ENCODE results near the gene PEX11B.
A peak's percentile ranks its signal among the peaks of the same experiment; 100 is the strongest.
"Not testable (repeated sequence)": the region's sequence is repeated elsewhere in the genome, so short reads cannot be mapped to it uniquely, and the experiment has no call there.

PEX11B gene

DNA sequence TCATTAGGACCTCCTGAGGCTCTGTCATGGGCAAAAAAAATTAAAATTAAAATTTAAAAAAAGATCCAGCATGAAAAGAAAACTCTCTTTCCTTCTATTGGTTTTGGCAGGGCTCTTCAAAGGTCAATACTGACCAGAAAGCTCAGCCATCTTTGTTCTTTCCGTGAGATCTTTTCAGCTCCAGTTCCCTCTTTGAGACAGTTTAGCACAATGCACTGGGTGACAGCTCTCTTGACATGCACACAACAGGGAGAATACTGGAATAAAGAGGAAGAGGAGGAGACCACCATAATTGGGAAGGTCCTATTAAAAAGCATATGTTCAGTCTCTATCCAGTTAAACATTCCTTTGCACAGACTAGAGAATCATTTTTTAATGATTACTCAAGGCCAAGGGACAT lies 33.0 kb upstream of the PEX11B start:
- DNase-seq: no peak

DNA sequence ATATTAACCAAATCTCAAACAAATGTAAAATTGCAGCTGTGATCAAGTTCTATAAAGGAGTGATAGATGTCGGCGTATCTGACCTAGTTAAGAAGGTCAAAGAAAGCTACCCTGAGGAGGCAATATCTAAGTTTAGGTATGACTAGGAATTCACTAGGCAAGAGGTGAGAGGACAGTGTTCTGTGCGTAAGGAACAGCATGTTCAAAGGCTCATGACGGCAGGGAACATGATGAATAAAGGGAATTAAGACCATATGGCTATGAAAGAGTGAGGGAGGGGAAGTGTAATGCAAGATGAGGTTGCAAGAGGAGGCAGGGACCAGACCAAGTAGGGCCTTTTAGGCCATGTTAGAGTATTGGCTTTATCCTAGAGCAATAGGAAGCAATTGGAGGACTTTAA lies 30.7 kb upstream of the PEX11B start:
- DNase-seq: no peak

DNA sequence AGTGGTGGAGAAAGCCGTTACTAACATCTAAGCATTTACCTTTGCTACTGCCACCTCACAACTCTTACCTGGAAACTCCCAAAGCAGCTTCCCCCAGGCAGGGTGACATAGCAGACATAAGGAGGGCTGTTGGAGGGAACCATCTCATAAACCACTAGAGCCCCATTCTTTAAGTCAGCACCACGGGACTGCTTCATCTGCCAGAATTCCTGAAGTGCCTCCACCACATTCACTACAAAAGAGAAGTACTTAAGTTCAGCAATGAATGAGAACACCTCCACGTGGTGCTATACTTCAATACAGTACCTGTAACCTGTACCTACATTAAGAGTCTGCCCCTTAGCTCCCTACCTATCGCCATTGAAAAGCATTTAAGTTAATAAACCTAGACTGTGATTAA lies 29.0 kb upstream of the PEX11B start:
- no peak for DNase-seq

DNA sequence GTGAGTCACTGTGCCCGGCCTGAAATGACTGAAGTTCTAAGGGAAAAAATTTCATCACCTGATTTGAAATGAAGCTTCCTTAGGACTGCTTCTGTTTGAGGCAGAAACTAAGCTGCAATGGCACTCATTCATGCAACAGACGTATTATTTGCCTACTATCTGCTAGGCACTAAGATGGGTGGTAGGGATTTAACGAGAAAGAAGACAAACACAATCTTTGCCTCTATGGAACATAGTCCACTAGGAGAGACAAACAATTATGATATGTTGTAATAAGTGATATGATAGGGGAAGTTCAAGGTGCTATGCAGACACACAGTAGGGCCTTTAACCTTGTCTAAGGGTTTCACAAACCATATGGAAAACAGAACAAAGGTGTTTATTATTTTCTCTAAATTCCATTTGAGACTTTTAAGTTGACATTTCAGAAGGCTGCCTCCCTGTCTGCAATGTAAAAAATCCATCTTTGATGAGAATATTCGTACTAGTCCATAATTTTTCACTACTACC lies 28.0 kb upstream of the PEX11B start:
- DNase-seq: no peak

DNA sequence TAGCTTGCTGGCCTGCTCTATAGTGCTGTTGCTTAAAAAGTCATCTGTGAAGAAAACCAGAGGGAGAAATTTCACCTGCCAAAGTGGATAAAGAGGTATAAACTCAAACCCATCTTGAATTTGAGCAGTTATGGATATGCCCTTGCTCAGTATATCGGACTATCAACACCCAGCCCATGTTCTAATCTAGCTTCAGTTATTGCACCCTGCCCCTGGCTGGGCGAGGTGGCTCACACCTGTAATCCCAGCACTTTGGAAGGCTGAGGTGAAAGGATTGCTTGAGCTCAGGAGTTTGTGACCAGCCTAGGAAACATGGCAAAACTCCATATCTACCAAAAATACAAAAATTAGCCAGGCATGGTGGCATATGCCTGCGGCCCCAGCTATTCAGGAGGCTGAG lies 26.0 kb upstream of the PEX11B start:
- no peak for DNase-seq

DNA sequence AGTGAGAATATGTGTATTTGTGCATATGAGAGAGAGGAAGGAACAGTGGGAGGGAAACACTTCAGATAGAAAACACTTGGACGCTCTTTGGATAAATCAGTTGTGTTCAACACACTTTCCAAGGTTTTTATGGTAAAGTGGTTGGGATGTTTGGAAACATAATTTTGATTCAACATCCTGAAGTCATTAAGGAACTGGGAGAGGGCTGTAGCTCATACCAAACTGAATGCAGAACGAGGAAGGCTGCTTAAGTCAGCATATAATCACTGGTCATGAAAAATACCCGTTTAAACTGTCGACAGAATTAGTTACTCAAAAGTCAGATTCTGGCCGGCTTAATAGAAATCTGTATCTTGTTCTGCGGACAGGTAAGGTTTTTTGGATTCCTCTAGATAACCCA lies 24.4 kb upstream of the PEX11B start:
- no peak for DNase-seq

DNA sequence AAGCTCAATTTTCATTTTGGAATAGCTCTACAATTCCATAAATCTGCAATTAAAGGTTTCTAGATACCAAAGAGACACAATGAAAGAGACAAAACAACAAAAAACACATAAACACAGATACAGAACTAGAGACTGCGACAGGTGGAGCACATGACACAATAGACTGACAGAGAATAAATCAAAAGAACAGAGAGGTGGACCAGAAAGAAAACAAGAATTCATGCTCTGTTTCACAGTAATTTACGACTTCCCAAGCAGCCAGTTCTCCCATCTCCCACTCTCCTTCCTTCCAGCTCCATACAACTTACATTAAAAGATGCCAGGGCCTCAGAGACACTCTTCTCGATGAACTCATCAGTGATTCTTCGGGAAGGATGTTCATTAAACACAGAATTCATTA lies 23.9 kb upstream of the PEX11B start:
- DNase-seq: no peak

DNA sequence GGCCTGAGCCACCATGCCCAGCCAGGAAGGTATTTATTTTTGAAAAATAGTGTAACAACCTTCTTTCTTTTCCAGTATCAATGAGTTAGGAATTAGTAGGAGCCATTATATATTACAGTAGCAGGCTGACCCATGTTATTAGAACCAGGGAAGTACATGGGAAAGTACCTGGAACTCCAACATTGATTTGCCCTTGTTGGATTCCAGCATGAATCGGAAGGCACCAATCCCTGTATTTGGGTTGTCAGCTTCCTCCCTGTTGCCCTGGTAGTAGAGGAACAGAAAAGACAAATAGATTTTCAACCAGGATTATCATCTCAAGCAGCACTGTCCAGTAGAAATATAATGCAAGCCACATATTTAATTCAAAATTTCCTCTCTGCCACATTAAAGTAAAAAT lies 18.9 kb upstream of the PEX11B start:
- DNase-seq: no peak

DNA sequence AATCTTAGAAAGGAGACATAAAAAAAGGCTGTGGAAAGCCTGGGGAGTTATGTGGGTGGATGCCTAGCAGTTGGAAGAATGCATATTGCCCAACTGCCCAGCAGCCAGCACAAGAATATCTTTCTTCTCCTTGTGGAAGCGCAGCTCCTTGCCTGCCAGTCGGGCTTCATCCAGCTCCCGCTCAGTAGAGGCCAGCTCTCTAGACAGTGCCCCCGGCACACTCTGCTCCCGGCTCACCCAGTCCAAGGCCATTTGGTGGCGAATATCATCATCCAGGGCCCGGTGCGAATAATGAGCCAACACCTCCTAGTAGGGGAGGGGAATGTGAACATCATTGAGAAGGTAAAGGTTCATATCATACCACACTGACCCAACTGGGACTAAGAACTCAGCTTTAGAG lies 17.7 kb upstream of the PEX11B start:
- DNase-seq: no peak

DNA sequence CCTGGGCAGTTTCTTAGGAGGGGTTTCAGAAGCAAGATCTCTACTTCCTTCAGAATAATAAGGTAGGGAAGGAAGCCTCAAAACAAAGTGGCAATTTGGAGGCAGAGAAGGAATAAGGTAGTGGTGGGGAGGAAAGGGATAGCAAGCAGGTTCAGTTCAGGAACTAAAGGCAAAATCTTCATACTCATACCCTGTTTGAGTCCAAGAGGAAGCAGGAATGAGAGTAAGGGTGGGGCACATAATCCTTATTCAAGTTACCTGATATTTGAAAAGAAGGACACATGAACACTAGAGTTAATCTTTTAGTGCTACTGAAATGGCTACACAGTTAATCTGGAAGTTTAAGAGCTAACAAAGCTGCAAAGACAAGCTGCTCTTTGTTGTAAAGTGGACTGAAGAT lies 17.2 kb upstream of the PEX11B start:
- DNase-seq: no peak

DNA sequence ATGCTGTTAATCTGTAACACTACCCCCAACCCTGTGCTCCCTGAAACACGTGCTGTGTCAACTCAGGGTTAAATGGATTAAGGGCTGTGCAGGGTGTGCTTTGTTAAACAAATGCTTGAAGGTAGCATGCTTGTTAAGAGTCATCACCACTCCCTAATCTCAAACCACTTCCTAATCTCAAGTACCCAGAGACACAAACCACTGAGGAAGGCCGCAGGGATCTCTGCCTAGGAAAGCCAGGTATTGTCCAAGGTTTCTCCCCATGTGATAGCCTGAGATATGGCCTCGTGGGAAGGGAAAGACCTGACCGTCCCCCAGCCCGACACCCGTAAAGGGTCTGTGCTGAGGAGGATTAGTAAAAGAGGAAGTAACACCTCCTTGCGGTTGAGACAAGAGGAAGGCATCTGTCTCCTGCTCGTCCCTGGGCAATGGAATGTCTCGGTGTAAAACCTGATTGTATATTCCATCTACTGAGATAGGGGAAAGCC lies 14.0 kb upstream of the PEX11B start:
- DNase-seq: not testable (repeated sequence)

DNA sequence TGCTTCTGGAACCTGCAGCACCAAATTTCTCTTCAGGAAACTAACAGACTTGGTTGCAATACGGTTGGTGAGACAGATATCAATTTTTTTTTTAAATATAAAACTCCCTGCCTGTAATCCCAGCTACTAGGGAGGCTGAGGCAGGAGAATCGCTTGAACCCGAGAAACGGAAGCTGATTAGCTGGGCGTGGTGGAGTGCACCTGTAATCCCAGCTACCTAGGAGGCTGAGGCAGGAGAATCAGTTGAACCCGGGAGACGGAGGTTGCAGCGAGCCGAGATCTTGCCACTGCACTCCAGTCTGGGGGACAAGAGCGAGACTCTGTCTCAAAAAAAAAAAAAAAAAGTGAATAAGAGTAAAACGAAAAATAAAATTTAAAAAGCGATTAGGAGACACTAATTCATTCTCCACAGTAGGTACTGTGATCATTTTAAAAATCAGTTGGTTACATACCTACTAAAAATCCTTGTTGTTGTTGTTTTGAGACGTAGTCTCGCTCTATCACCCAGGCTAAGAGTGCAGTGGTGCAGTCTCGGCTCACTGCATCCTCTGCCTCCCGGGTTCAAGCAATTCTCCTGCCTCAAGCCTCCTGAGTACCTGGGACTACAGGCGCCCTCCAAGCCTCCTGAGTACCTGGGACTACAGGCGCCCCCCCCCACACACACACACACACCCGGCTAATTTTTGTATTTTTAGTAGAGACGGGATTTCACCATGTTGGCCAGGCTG lies 9.6 kb upstream of the PEX11B start:
- DNase-seq: no peak

DNA sequence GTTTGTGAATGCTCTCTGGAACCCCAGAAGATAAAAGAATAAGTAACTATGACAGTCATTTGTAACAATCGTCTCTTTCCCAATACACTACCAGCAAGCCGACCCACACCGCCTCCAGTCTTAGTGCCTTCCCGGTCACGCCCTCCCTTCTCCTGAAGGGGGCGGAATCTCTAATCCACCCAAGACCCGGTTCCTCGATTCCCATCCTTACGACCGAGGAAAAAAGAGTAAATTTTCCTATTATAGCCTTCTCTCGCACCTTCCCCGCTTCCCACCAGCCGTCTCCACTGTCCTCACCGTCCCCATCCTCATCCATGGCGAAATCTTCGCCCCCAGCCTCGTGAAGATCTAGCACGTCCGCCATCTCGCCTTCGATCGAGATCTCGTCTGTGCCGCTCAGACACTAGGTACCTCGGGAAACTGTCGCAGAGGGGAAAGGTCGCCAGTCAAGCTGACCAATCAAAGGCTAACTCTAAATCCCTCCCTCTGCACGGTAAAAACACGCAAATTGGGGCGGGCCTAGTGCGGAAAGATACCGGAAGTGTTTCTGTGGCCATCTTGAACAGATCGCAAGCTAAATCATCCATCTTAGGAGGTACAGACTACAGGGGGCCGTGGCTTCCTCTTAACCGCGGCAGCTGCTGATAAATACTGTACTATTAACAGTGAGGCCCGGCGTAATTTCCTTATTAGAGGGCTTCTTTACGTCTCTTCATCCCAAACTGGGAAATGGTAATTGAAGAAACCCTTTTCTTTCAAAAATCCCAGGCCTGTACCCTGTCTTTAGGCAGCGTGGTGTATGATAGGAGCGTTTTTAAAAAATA lies 8.8 kb upstream of the PEX11B start, which contains the start of gene RBM8A:
Gene RBM8A, minus strand, starts transcription at position 422 of the 824 bp plus-strand sequence. Its CDS starts 58 bp downstream, at position 364.
- DNase-seq: peak; percentile 99

DNA sequence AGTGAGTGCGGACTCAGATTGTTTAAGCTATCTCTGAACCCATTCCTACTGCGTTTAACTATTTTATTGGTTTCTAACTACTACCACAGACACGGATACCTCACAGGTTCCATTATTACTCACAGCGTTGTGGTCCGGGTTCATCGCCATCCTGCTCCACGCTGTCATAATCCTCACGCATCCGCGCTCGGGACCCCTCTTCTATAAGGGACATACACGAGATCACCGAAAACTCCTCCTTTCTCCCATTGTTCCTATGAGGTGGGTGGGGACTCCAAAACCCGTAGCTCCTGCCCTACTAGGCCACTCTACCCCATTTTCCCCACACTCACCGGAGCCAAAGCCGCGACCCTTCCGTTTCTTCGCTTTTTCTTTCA lies 8.2 kb upstream of the PEX11B start:
- no peak for DNase-seq

DNA sequence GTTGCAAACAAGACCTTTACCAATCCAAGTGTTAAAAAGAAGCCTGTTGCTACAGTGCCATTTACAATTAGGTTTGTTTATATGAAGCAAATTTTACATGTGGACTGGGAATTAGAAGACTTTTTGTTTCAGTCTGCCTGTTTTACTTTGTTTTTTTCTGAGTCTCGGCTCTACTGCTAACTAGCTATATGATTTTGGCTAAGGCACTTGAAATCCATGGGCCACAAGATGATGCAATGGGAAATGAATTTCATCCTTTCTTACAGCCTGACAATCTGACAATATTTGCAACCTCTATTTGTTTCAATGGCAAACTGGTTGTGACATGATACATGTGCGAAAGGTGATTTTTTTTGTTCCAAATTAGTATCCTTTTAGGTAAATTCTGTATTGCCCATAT lies 3.7 kb upstream of the PEX11B start:
- DNase-seq: no peak

DNA sequence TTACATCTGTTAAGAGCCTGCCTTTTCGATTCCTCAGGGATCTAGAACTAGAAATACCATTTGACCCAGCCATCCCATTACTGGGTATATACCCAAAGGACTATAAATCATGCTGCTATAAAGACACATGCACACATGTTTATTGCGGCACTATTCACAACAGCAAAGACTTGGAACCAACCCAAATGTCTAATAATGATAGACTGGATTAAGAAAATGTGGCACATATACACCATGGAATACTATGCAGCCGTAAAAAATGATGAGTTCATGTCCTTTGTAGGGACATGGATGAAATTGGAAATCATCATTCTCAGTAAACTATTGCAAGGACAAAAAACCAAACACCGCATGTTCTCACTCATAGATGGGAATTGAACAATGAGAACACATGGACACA lies 1.8 kb upstream of the PEX11B start:
- DNase-seq: not testable (repeated sequence)

DNA sequence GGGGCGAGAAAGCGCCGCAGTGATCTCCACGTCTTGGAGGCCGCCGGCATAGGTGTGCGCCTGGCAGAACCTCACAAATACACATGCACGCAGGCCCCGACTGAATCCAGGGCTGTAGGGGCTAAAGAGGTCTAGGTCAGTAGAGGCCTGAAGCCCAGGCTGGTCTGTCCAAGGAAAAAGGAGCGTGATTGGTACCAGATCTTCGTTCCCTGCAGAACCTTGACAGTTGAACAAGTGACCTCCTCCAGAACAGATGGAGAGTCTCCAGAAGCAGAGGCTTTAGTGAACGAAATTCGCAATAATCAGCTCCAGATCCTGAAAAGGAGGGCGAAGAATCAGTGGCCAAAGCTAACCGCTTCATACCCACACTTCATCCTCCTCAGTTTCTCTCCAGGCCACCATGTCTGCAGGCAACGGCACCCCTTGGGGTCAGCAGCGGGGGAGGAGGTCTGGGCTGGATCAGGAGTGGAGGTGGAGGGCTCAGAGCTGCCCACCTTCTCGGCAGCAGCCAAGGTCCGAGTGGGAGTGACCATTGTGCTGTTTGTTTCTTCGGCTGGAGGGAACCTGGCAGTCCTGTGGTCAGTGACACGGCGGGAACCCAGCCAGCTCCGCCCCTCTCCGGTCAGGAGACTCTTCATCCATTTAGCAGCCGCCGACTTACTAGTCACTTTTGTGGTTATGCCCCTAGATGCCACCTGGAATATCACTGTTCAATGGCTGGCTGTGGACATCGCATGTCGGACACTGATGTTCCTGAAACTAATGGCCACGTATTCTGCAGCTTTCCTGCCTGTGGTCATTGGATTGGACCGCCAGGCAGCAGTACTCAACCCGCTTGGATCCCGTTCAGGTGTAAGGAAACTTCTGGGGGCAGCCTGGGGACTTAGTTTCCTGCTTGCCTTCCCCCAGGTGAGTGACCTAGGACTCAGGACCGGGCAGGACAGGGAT lies 749 bp upstream of the PEX11B start:
- DNase-seq: no peak

DNA sequence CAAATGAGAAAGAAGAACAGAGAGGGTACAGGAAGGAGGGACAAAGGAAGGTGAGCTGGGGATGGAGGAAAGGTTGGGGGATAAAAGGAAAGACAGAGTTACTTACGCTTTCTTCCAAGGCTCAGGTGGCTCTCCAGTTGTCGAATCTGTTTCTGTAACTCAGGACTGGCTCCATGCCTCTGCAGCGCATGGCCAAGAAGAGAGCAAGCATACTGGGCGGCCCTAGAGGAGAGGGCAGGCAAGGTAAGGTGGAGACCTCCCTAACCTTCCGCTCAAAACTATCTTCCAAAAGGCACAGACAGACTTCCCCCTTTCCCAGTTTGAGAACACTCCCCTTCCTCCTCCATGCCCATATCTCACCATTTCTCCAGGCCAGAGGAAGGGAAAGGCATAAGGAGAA lies 922 bp downstream of the PEX11B start:
- DNase-seq: no peak

DNA sequence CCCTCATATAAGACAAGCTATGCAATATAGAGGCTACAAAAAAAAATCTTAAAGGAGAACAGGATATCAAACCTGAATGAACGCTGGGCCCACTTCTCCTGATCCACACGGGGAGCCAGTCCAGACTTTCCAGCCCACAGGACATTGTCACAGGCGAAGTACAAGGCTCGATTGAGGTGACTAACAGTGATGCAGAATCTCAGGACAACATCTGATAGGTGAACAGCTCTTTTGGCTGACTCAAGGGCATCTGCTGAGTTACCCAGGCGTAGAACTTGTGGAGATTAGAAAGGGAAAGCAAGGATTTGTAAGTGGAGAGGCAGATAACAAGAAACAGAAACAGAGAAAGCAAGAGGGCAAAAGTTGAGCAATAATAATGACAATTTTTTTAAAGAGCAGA lies 1.8 kb downstream of the PEX11B start:
- no peak for DNase-seq

DNA sequence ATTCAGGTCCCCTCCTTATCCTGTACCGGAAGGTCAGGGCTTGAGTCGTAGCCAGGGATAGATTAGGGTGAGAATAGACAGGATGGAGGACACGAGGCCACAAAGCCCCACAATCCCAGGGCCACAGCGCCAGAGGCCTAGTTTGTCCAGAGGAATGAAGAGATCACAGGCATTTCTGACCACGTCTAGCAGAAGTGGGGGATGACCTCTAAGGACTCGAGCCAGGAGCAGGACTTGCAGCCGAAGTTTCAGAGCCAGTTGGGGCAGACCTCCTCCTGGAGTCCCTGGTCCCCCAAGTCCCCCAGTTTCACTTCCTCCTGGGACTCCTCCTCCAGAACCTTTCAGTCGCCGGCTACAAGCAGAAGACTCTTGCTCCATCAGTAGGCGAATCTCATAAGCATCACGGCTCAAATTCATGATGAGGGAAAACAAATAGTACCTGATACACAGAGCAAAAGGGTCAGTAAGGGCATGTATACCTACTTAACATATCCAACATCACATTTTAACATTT lies 6.3 kb downstream of the PEX11B start:
- DNase-seq: no peak

DNA sequence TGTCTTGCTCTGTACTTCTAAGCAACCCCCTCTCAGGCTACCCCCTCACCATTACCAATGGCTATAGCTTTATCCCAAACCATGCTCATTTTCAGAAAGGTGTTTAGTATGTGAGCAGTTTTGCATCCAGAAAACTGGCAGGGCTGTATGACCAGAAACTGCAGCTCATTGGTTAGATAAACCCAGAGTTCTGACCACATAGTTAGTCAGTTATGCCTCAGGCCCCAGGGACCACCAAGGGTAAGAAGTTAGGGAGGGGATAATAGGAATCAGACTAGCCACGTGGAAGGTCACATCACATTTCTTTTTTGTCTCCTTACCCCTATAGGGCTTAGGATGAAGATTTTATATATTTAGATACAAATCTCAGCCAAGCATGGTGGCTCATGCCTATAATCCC lies 9.9 kb downstream of the PEX11B start:
- DNase-seq: no peak

DNA sequence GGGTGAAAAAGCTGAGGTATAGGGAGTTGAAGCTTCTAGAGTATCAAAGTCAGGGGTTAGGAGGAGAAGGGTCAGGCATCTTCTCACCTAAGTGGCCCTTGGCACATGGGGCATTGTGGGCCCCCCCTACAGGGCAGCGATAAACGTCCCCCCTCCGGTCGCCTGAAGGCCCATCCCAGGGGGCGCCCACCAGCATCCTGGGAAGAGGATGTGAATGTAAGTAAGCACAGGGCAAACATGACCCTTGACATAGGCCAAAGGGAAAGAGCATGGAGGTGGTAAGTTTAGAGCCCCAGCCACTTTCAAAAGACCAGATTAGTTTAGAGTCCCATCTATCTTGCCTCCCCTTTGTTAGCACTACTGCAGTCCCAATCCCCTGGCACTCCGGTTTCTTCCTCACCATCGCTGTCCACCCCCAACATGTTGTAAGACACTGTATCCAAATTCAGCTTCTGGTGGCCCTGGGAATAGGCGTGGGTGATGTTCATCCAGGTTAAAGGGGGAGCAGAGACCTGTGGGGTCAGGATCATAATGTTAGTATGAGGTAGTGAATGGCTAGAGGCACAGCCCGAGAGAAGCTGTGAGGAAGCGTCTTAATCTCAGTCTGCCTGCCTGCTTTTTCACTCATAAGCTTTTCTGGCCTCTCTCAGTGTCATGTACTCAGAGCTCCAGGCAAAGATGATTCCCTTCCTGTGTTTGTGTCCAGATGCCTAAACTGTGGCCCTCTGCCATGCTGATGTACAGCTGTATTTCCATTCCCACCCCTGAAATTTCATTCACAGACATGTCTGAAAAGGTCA lies 11.4 kb downstream of the PEX11B start:
- no peak for DNase-seq

Measured in DMS 273 treated with DMSO at 0.1 percent for 48 hours (cell line).